OCI-LY3 (cell line): ENCODE measurements around the gene PPP1R2B.

Source experiments
- H2AFZ ChIP-seq: fragments of 200-600, 300-600 bp; shearing (Covaris generic); 2 replicates; pipeline ENCODE4 v1.6.0; 2014; ENCODE audit warnings: antibody characterized with exemption, low read depth, low read length
- H3K27ac ChIP-seq: fragments of 200-600, 300-600 bp; sonication (generic); 2 replicates; pipeline ENCODE4 v1.5.1; 2014; ENCODE audit warnings: mild to moderate bottlenecking, low read length, moderate library complexity, mixed read lengths
- H3K27me3 ChIP-seq: fragments of 200-600, 300-600 bp; sonication (generic); 2 replicates; pipeline ENCODE4 v1.6.1; 2014; ENCODE audit warnings: low read depth, low read length, mixed read lengths
- H3K36me3 ChIP-seq: fragments of 200-600, 300-600 bp; sonication (generic); replicated peaks from 2 replicates; pipeline ENCODE3; 2014; ENCODE audit warnings: low read depth, low read length, mixed read lengths
- H3K4me1 ChIP-seq: fragments of 300-600, 200-600 bp; sonication (generic); 2 replicates; pipeline ENCODE4 v1.6.1; 2014; ENCODE audit warnings: low read length, mixed read lengths
- H3K4me2 ChIP-seq: fragments of 200-600, 300-600 bp; sonication (generic); 2 replicates; pipeline ENCODE4 v1.6.1; 2014; ENCODE audit warnings: low read length, mixed read lengths
- H3K4me3 ChIP-seq: fragments of 300-600, 200-600 bp; sonication (generic); 2 replicates; pipeline ENCODE4 v1.5.1; 2014; ENCODE audit warnings: antibody characterized with exemption, mild to moderate bottlenecking, low read length, moderate library complexity
- H3K79me2 ChIP-seq: fragments of 300-600, 200-600 bp; shearing (Covaris generic); 2 replicates; pipeline ENCODE4 v1.6.1; 2014; ENCODE audit warnings: mild to moderate bottlenecking, low read length, mixed read lengths
- H3K9ac ChIP-seq: fragments of 300-600, 200-600 bp; shearing (Covaris generic); 2 replicates; pipeline ENCODE4 v1.6.0; 2014; ENCODE audit warnings: mild to moderate bottlenecking, low read length, moderate library complexity
- H3K9me3 ChIP-seq: fragments of 200-600, 300-600 bp; shearing (Covaris generic); 2 replicates; pipeline ENCODE4 v1.6.1; 2014; ENCODE audit warnings: low read length, mixed read lengths; ENCODE audit not compliant: insufficient read depth
- H4K20me1 ChIP-seq: fragments of 200-600, 300-600 bp; sonication (generic); 2 replicates; pipeline ENCODE4 v1.6.1; 2016; ENCODE audit warnings: low read length, mixed read lengths; ENCODE audit not compliant: insufficient read depth
- CTCF ChIP-seq: fragments of 200-600, 300-600 bp; sonication (generic); IDR thresholded peaks from 2 replicates; pipeline ENCODE4 v1.5.1; 2014; ENCODE audit warnings: antibody characterized with exemption, low read length, low read depth
- EZH2phosphoT487 ChIP-seq: fragments of 200-600 bp; shearing (Covaris generic); IDR thresholded peaks from 2 replicates; pipeline ENCODE4 v1.6.1; 2018; ENCODE audit warnings: antibody characterized with exemption, mixed run types, low read depth

PPP1R2B gene

DNA sequence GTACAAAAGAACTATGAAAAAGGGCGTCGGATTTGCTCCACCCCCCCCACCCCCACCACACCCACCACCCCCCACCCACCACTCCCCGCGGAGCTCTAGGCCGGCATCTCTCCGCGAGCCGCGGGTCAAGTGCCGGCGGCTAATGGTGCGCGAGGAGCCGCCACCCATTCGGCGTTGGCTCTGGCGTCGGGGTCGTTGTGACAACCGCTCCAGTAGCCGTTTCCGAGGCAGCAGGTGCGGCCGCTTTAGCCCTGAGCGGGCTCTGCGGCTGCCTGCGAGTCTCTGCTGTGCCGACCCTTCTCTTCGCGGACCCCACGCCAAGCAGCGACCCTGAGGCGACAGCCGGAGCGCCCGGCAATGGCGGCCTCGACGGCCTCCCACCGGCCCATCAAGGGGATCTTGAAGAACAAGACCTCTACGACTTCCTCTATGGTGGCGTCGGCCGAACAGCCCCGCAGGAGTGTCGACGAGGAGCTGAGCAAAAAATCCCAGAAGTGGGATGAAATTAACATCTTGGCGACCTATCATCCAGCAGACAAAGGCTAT lies at the start of gene PPP1R2B:
Gene PPP1R2B (plus strand): TSS at position 90 of the 546 bp plus-strand sequence. CDS start 268 bp downstream, at position 358.
- Histone ChIP-seq H3K4me1 (no peaks in the 10 kb centered on the region), H3K36me3 (no peaks in the 10 kb centered on the region), H4K20me1 (no peaks in the 10 kb centered on the region), H3K79me2 (no peaks in the 10 kb centered on the region), H3K27me3 (no peaks in the 10 kb centered on the region), H3K9me3 (no peaks in the 10 kb centered on the region), H3K9ac (no peak within 1 kb of the TSS), H3K4me3 (no peak within 1 kb of the TSS), H3K4me2 (no peak within 1 kb of the TSS), H2AFZ (no peak within 1 kb of the TSS), H3K27ac (no peak within 1 kb of the TSS)
- TF ChIP-seq CTCF: no peak
- TF ChIP-seq EZH2phosphoT487: no peak

DNA sequence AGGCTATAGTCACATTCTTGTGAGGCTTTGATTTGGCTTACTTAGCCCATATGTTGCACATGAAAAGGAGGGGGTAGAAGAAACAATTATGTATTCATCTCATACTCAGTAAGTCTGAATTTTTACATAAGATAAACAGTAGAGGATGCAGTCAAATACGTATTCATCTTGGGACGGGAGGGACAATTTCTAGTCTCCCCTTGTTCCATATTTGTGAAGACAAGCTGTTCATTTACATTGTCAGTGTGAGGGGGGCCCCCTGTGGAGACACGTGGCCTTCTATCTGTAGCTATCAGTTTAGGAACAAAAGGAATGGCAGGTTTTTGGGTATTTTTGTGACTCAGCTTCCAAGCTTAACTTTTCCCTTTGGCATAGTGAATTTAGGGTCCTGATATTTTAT lies 49.2 kb upstream of the PPP1R2B start:
- TF ChIP-seq EZH2phosphoT487 (no peak), CTCF (no peak)
- Histone ChIP-seq H4K20me1 (no peaks in the 10 kb centered on the region), H3K9ac (no peak overlapping the region), H3K9me3 (no peaks in the 10 kb centered on the region), H3K27ac (no peak overlapping the region), H3K4me3 (no peak overlapping the region), H3K27me3 (no peaks in the 10 kb centered on the region), H2AFZ (no peak overlapping the region), H3K36me3 (no peaks in the 10 kb centered on the region), H3K4me2 (no peak overlapping the region), H3K79me2 (no peaks in the 10 kb centered on the region), H3K4me1 (no peaks in the 10 kb centered on the region)

DNA sequence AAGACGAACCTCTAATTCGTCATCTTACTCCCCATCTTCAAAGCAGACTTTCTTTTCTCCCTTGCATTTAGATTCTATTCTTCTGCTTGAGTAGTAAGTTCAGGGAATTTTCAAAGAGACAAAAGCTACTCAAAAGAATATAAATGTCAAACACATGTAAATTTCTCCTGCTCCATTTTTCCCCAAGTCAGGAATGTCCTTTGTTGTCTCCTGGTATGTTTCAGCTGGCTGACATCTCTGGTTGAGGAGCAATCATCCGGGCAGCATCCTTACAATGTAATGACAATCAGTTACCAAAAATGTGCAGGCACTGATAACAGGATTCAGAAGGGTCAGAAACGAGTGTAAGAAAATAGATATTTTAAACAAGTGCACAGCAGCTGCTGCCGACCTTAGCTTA lies 47.6 kb upstream of the PPP1R2B start:
- no peak overlapping the region for H3K9ac ChIP-seq
- no peaks in the 10 kb centered on the region for H3K27me3 ChIP-seq
- no peaks in the 10 kb centered on the region for H3K36me3 ChIP-seq
- no peak overlapping the region for H2AFZ ChIP-seq
- no peak overlapping the region for H3K27ac ChIP-seq
- TF ChIP-seq EZH2phosphoT487: no peak
- TF ChIP-seq CTCF: no peak
- no peak overlapping the region for H3K4me3 ChIP-seq
- no peaks in the 10 kb centered on the region for H3K9me3 ChIP-seq
- H3K79me2 ChIP-seq: no peaks in the 10 kb centered on the region
- H3K4me1 ChIP-seq: no peaks in the 10 kb centered on the region
- H4K20me1 ChIP-seq: no peaks in the 10 kb centered on the region
- H3K4me2 ChIP-seq: no peak overlapping the region

DNA sequence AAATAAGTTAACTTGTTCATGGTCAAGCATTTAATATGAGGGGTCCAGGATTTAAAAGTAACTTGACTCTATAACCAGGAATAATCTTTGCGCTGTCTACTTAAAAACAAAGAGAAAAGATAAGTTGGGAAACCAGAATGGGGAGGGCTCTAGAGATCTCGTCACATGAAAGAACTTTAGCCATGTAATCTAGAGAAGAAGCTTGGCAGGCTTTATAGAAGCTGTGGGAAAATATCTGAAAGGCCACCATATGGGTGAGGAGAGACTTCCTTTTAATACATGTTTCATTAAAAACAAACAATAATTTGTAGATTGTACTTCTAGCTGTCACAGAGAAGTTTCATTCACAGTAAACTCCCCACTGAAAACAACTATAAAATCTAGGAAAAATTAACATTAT lies 46.7 kb upstream of the PPP1R2B start:
- Histone ChIP-seq H3K9ac (no peak overlapping the region), H4K20me1 (no peaks in the 10 kb centered on the region), H3K9me3 (no peaks in the 10 kb centered on the region), H3K4me1 (no peaks in the 10 kb centered on the region), H3K27ac (no peak overlapping the region), H2AFZ (no peak overlapping the region), H3K27me3 (no peaks in the 10 kb centered on the region), H3K79me2 (no peaks in the 10 kb centered on the region), H3K4me2 (no peak overlapping the region), H3K36me3 (no peaks in the 10 kb centered on the region), H3K4me3 (no peak overlapping the region)
- no peak for TF ChIP-seq EZH2phosphoT487
- no peak for TF ChIP-seq CTCF
